K562 (cell line): ENCODE data around the gene PADI1. TPM values are rescaled to one million over a fixed set of nuclear protein-coding genes. Genes with fewer than 3 reads are reported as not detected.

ENCODE experiments used
- ATAC-seq: fragments of 200-7000 bp; cut with Tn5 transposase; 3 replicates; pipeline ENCODE4 v1.9.1; 2020; ENCODE audit warnings: moderate library complexity
- BruUV-seq: library from RNA; stranded (reverse); fragments of 400-500 nt; replicated peaks from 2 replicates; lab custom pipeline; 2021; lab: Mats Ljungman, UMichigan
- CTCF ChIA-PET: fragments of 300-600 bp; formaldehyde crosslinking; extraction: SDS; loops from one replicate; lab custom pipeline; 2021; ENCODE audit warnings: low intra/inter-chr PET ratio; lab: Yijun Ruan, JAX
- POLR2A ChIA-PET: fragments of 300-600, 350-650 bp; sonication (Branson Sonifier 250); formaldehyde crosslinking; extraction: SDS; loops from one replicate; lab custom pipeline; 2021; ENCODE audit warnings: antibody characterized with exemption, inconsistent platforms; lab: Yijun Ruan, JAX
- DNase-seq, 4 experiments: peaks; one replicate each; pipeline versions ENCODE4 v3.0.0 to v3.0.0-alpha.2; 2011 to 2018; ENCODE audit warnings: low spot score in 3 of 4, mixed read lengths in 3 of 4; ENCODE audit errors: extremely low read depth in 1 of 4
- FAIRE-seq: peaks from 2 replicates; lab custom pipeline; 2011; peaks lifted over from hg19 to GRCh38; lab: Jason Lieb, UNC
- H2AFZ ChIP-seq: 2 replicates; pipeline ENCODE4 v1.6.0; 2011; ENCODE audit warnings: low read depth, low read length, control low read depth, inconsistent platforms
- H3K27ac ChIP-seq: fragments of 200-600 bp; 3 replicates; pipeline ENCODE4 v1.8.0; 2011; ENCODE audit warnings: low read depth, mild to moderate bottlenecking, control low read depth, inconsistent platforms, low read length, moderate library complexity, mixed read lengths; ENCODE audit errors: extremely low read depth
- H3K27me3 ChIP-seq, 2 experiments: fragments of 300-600 bp in 1 of 2; 2 replicates in 1 of 2; 3 replicates in 1 of 2; pipeline versions ENCODE4 v1.6.0 to v1.8.0; 2011; ENCODE audit warnings: inconsistent platforms in 2 of 2, low read length in 2 of 2, mild to moderate bottlenecking in 1 of 2, mixed read lengths in 1 of 2, moderate library complexity in 1 of 2; ENCODE audit not compliant: control insufficient read depth in 2 of 2, insufficient read depth in 2 of 2
- H3K36me3 ChIP-seq: fragments of 300-600 bp; 3 replicates; pipeline ENCODE4 v1.8.0; 2011; ENCODE audit warnings: mild to moderate bottlenecking, low read length, inconsistent platforms; ENCODE audit not compliant: control insufficient read depth, insufficient read depth
- H3K4me1 ChIP-seq, 2 experiments: fragments of 200-600 bp in 1 of 2; replicated peaks in 1 of 2; 2 replicates in 1 of 2; 3 replicates in 1 of 2; pipeline versions ENCODE4 v1.5.1 to v1.8.0; 2011; ENCODE audit warnings: inconsistent platforms in 2 of 2, low read length in 2 of 2, mild to moderate bottlenecking in 1 of 2, mixed read lengths in 1 of 2, moderate library complexity in 1 of 2; ENCODE audit not compliant: control insufficient read depth in 2 of 2, insufficient read depth in 2 of 2
- H3K4me2 ChIP-seq: 2 replicates; pipeline ENCODE4 v1.6.1; 2011; ENCODE audit warnings: low read length, control low read depth, inconsistent platforms, mixed read lengths; ENCODE audit not compliant: insufficient read depth
- H3K4me3 ChIP-seq: fragments of 200-600 bp; sonication (generic), shearing (Covaris generic); 2 replicates; pipeline ENCODE4 v1.5.1; 2016; ENCODE audit warnings: control low read depth, inconsistent platforms
- H3K79me2 ChIP-seq: fragments of 200-600 bp; 3 replicates; pipeline ENCODE4 v1.8.0; 2011; ENCODE audit warnings: low read length, inconsistent platforms; ENCODE audit not compliant: control insufficient read depth, insufficient read depth
- H3K9ac ChIP-seq, 2 experiments: 2 replicates each; pipeline versions ENCODE4 v1.6.0 to v1.6.1; 2011; ENCODE audit warnings: low read depth in 2 of 2, low read length in 2 of 2, control low read depth in 1 of 2, inconsistent platforms in 1 of 2, mild to moderate bottlenecking in 1 of 2, mixed read lengths in 1 of 2; ENCODE audit not compliant: insufficient read depth in 1 of 2
- H3K9me1 ChIP-seq: one replicate; pipeline ENCODE4 v1.6.0; 2011; ENCODE audit warnings: inconsistent platforms, mild to moderate bottlenecking, low read length, moderate library complexity; ENCODE audit not compliant: control insufficient read depth, insufficient read depth
- H3K9me3 ChIP-seq: replicated peaks from 2 replicates; pipeline ENCODE4 v1.5.1; 2011; ENCODE audit warnings: low read depth, low read length, inconsistent platforms; ENCODE audit not compliant: control insufficient read depth, insufficient read depth
- H4K20me1 ChIP-seq: replicated peaks from 2 replicates; pipeline ENCODE4 v1.6.1; 2011; ENCODE audit warnings: low read length, inconsistent platforms, mixed read lengths; ENCODE audit not compliant: control insufficient read depth, insufficient read depth
- CTBP1 ChIP-seq: fragments of 450-650 bp; IDR thresholded peaks from 2 replicates; pipeline ENCODE4 v1.6.1; 2016; ENCODE audit warnings: borderline replicate concordance
- ELF4 ChIP-seq: fragments of 450-650 bp; formaldehyde crosslinking; IDR thresholded peaks from 2 replicates; pipeline ENCODE4 v1.4.0; 2022; ENCODE audit warnings: missing genetic modification characterization
- ESRRA ChIP-seq: fragments of 450-650 bp; IDR thresholded peaks from 2 replicates; pipeline ENCODE4 v1.6.1; 2014; ENCODE audit warnings: low read depth, mild to moderate bottlenecking, moderate library complexity, borderline replicate concordance
- ESRRB ChIP-seq: fragments of 250-450 bp; sonication (Bioruptor Pico); IDR thresholded peaks from 2 replicates; pipeline ENCODE4 v1.5.0; 2020; ENCODE audit warnings: mild to moderate bottlenecking, moderate library complexity, borderline replicate concordance
- JUND ChIP-seq, 2 experiments: IDR thresholded peaks; 2 replicates in 1 of 2; 3 replicates in 1 of 2; pipeline ENCODE4 v1.6.1; 2011; ENCODE audit warnings: borderline replicate concordance in 2 of 2, low read depth in 2 of 2, low read length in 2 of 2, improper control_type of control experiment in 1 of 2, missing biosample characterization in 1 of 2, missing genetic modification characterization in 1 of 2, missing genetic modification reagents in 1 of 2
- MAFK ChIP-seq: IDR thresholded peaks from 2 replicates; pipeline ENCODE4 v1.6.1; 2011; ENCODE audit warnings: low read length, improper control_type of control experiment
- RB1 ChIP-seq: fragments of 450-650 bp; IDR thresholded peaks from 2 replicates; pipeline ENCODE4 v1.6.1; 2017; ENCODE audit warnings: low read depth, mild to moderate bottlenecking
- RBM25 ChIP-seq: fragments of 200-400 bp; formaldehyde crosslinking; IDR thresholded peaks from 2 replicates; pipeline ENCODE4 v1.6.1; 2018; ENCODE audit warnings: low read length, low read depth, moderate library complexity; ENCODE audit not compliant: severe bottlenecking
- STAG1 ChIP-seq: sonication (generic); formaldehyde crosslinking; IDR thresholded peaks from 2 replicates; pipeline ENCODE4 v1.5.0; 2020; ENCODE audit warnings: missing genetic modification reagents, borderline replicate concordance
- ZEB2 ChIP-seq: fragments of 450-650 bp; IDR thresholded peaks from 2 replicates; pipeline ENCODE4 v1.6.1; 2016
- ZNF79 ChIP-seq: fragments of 250-450 bp; sonication (Bioruptor Pico); IDR thresholded peaks from 2 replicates; pipeline ENCODE4 v1.4.0; 2020; ENCODE audit warnings: low read depth, mild to moderate bottlenecking, moderate library complexity
- WGBS: fragments of 100-300 bp; shearing (Covaris generic); methylation state at CpG from one replicate; pipeline ENCODE4 v1.1.6; 2016; ENCODE audit warnings: low coverage, mixed read lengths; ENCODE audit not compliant: insufficient coverage; ENCODE audit errors: missing lambda C conversion rate; 5-methylcytosine and 5-hydroxymethylcytosine counted together
- in situ Hi-C: fragments of 300-500 bp; cut with MboI; formaldehyde crosslinking; loops from 4 replicates; pipeline ENCODE4 v1.15.0; 2018; ENCODE audit warnings: inconsistent platforms, mixed read lengths
- intact Hi-C: fragments of 100-400 bp; cut with micrococcal nuclease; formaldehyde crosslinking; loops from 2 replicates; pipeline ENCODE4 v1.14.2; 2022
- polyA plus RNA-seq, 8 experiments: library from polyadenylated mRNA; depleted of rRNA in 4 of 8; stranded (reverse) in 5 of 8; unstranded in 3 of 8; fragments of >200 nt; fragmentation: Nextera tagmentation in 2 of 8; fragmentation: Illumina TruSeq in 1 of 8; extraction: Ambion mirVana in 2 of 8; extraction: Trizol in 1 of 8; gene quantifications; 2 replicates each; pipeline versions ENCODE4 v1.2.1 to v1.2.3, GENCODE V29; 2011 to 2014; ENCODE audit warnings: inconsistent platforms in 1 of 8, missing spikeins in 1 of 8
- total RNA-seq, 7 experiments: library from RNA; depleted of rRNA in 6 of 7; stranded (reverse); fragments of >200 nt in 6 of 7; fragmentation: Illumina TruSeq in 2 of 7; extraction: Trizol in 2 of 7; gene quantifications; 2 replicates each; pipeline versions ENCODE4 v1.2.1 to v1.2.3, GENCODE V29; 2011 to 2021; ENCODE audit warnings: low replicate concordance in 1 of 7
- TF ChIP-seq, protein P1 (sequence below): fragments of 250-450 bp; sonication (Bioruptor Pico); IDR thresholded peaks from 2 replicates; pipeline ENCODE4 v1.8.0; 2022; ENCODE audit warnings: moderate library complexity, mild to moderate bottlenecking, inconsistent platforms
- TF ChIP-seq, protein P2 (sequence below): sonication (generic); formaldehyde crosslinking; IDR thresholded peaks from 2 replicates; pipeline ENCODE4 v1.8.0; 2023; ENCODE audit warnings: mild to moderate bottlenecking, missing genetic modification reagents
- TF ChIP-seq, protein P3 (sequence below): fragments of 450-650 bp; formaldehyde crosslinking; IDR thresholded peaks from 2 replicates; pipeline ENCODE4 v1.4.0; 2020; ENCODE audit warnings: mild to moderate bottlenecking, moderate library complexity

Gene PADI1
- total and polyA plus RNA-seq, 9 of the 15 experiments (the other 6 are each of a cell fraction or from before 2014, with no cell fraction given): not detected

DNA sequence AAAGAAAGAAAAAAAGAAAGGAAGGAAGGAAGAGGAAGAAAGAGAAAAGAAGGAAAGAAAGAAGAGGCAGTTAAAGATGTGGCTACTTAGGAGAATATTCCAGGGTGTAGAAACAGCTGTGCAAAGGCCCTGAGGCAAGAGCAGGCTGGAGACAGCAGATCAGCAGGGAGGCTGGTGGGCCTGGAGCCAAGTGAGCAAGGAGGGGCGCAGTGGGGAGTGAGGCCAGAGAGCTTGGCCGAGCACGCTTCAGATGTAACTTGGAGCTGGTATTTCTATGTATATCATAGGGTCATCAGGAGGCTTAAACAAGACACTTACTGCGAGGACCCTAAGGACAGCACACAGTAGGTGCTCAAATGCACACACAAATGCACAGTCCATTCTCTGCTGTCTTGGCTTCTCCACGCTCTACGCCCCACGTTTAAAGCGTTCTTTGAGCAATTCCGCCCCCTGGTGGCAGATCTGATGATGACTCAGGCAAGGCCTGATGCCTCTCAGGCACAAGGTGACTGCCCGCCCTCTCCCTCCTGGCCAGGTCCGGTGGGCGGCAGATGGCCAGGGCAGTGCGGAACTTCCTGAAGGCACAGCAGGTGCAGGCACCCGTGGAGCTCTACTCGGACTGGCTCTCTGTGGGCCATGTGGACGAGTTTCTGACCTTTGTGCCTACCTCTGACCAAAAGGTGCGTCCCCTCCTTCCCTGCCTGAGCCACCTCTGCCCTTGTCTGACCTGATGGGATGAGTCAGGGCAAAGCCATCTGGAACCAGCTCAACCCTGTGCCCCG lies 32.0 kb downstream of the PADI1 start:
- Histone ChIP-seq H3K27ac (no peak overlapping the region), H3K9me1 (peaks cover 4% of the 10 kb centered on the region), H3K9ac (no peak overlapping the region; a peak in 1 of 4 replicates), H2AFZ (no peak overlapping the region), H3K27me3 (peaks cover 13 to 53% of the 10 kb centered on the region in 2 experiments; a peak in 4 of 5 replicates), H3K9me3 (no peaks in the 10 kb centered on the region), H3K4me3 (no peak overlapping the region), H3K4me1 (peaks cover 0 to 3% of the 10 kb centered on the region in 2 experiments; a peak in 1 of 5 replicates), H3K4me2 (no peak overlapping the region), H3K79me2 (no peaks in the 10 kb centered on the region), H3K36me3 (no peaks in the 10 kb centered on the region), H4K20me1 (peaks cover 7% of the 10 kb centered on the region)
- no TSS peak for BruUV-seq
- peak; percentile 97 for FAIRE-seq
- intact Hi-C loops: loop anchor here (1.0 to 5.0 kb wide), 4 partner anchors 112 to 615 kb away; no protein-coding TSS in a partner anchor
- peak; percentile 97 for ATAC-seq
- ChIA-PET CTCF (interaction anchor here (0.7 to 3.6 kb wide), 5 partner anchors 110 to 615 kb away, joined by 3 to 58 read pairs (median 4); no protein-coding TSS in a partner anchor), POLR2A (interaction anchor here (1.3 to 1.4 kb wide), 2 partner anchors 11 to 15 kb away, joined by 4 to 5 read pairs; partner anchors contain the start of gene PADI3)
- in situ Hi-C loops: no loop called here
- 11% methylated on average over 18 of the region's 18 CpGs for WGBS
- peak; percentile 87 to 92 (median 91) for DNase-seq
- TF ChIP-seq MAFK (peak; percentile 49; the same call in 1 of the 2 replicates), ZNF79 (CRISPR knock-in tag) (no peak), STAG1 (CRISPR knock-in tag) (peak; percentile 95; the same call in 1 of the 2 replicates), ELF4 (no peak), ZEB2 (peak; percentile 43; the same call in 1 of the 2 replicates), ESRRB (CRISPR knock-in tag) (no peak), RBM25 (peak; percentile 41), CTBP1 (peak; percentile 71), JUND (IDR thresholded peaks at IDR 0.05; ENCODE audit: borderline replicate concordance, low read depth, low read length) (peak; percentile 87), JUND (tag; IDR thresholded peaks at IDR 0.05; ENCODE audit: borderline replicate concordance, low read depth, low read length) (peak; percentile 81; the same call in 2 of the 3 replicates), ESRRA (peak; percentile 15; the same call in 1 of the 2 replicates), RB1 (peak; percentile 69; the same call in 1 of the 2 replicates)
- TF ChIP-seq, protein P1, sequence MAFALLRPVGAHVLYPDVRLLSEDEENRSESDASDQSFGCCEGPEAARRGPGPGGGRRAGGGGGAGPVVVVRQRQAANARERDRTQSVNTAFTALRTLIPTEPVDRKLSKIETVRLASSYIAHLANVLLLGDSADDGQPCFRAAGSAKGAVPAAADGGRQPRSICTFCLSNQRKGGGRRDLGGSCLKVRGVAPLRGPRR (CRISPR knock-in tag): no peak
- TF ChIP-seq, protein P2, sequence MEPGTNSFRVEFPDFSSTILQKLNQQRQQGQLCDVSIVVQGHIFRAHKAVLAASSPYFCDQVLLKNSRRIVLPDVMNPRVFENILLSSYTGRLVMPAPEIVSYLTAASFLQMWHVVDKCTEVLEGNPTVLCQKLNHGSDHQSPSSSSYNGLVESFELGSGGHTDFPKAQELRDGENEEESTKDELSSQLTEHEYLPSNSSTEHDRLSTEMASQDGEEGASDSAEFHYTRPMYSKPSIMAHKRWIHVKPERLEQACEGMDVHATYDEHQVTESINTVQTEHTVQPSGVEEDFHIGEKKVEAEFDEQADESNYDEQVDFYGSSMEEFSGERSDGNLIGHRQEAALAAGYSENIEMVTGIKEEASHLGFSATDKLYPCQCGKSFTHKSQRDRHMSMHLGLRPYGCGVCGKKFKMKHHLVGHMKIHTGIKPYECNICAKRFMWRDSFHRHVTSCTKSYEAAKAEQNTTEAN (CRISPR knock-in tag): no peak
- TF ChIP-seq, protein P3, sequence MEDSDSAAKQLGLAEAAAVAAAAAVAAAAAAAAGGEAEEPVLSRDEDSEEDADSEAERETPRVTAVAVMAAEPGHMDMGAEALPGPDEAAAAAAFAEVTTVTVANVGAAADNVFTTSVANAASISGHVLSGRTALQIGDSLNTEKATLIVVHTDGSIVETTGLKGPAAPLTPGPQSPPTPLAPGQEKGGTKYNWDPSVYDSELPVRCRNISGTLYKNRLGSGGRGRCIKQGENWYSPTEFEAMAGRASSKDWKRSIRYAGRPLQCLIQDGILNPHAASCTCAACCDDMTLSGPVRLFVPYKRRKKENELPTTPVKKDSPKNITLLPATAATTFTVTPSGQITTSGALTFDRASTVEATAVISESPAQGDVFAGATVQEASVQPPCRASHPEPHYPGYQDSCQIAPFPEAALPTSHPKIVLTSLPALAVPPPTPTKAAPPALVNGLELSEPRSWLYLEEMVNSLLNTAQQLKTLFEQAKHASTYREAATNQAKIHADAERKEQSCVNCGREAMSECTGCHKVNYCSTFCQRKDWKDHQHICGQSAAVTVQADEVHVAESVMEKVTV (CRISPR knock-in tag): peak; percentile 84
